GM12801 (cell line): ENCODE measurements around the gene KDM3B.

Source experiments
- TF ChIP-seq, protein P1 (sequence below): IDR thresholded peaks from one replicate; pipeline ENCODE4 v1.5.1; 2011; ENCODE audit warnings: control low read depth; ENCODE audit not compliant: insufficient read length; ENCODE audit errors: extremely low read depth

KDM3B gene

DNA sequence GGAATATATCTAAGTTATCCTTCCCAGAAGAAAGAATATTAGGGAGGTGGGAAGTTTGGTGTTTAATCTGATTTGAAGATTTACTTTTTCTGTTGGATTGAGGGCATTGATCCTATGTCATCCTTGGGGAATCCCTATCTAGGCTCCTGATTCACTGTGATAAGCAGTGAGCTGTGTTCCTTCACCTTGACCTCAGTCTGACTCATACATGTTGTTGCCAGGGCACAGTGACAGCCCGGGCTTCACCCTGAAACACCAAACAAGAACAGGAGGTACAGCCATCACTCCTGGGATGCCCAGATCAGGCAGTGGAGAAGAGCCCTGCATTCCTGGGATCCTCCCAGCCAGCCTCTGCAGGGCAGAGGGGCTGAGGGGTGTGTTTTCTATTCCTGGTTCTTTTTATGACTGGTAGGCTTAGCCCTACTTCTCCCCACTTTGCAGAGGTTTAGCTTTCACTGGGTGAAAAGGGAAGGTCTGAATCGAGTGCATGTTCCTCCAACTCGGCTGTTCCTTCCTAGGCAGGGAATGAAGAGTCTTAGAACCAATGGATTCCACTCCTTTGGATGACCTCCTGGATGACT lies 17.5 kb upstream of the KDM3B start:
- TF ChIP-seq, protein P1, sequence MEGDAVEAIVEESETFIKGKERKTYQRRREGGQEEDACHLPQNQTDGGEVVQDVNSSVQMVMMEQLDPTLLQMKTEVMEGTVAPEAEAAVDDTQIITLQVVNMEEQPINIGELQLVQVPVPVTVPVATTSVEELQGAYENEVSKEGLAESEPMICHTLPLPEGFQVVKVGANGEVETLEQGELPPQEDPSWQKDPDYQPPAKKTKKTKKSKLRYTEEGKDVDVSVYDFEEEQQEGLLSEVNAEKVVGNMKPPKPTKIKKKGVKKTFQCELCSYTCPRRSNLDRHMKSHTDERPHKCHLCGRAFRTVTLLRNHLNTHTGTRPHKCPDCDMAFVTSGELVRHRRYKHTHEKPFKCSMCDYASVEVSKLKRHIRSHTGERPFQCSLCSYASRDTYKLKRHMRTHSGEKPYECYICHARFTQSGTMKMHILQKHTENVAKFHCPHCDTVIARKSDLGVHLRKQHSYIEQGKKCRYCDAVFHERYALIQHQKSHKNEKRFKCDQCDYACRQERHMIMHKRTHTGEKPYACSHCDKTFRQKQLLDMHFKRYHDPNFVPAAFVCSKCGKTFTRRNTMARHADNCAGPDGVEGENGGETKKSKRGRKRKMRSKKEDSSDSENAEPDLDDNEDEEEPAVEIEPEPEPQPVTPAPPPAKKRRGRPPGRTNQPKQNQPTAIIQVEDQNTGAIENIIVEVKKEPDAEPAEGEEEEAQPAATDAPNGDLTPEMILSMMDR = no peak

- TF ChIP-seq, protein P1 = no peak
These were observed 15.4 kb upstream of the KDM3B start for GRCh38 chr5:138336952-138337684.

GRCh38 chr5:138337685-138338410 lies 14.6 kb upstream of the KDM3B start, which contains the start of gene FAM53C:
Gene FAM53C (plus strand): TSS chr5:138338266. CDS start chr5:138341336, 3,070 bp downstream.
- TF ChIP-seq, protein P1 = no peak

DNA sequence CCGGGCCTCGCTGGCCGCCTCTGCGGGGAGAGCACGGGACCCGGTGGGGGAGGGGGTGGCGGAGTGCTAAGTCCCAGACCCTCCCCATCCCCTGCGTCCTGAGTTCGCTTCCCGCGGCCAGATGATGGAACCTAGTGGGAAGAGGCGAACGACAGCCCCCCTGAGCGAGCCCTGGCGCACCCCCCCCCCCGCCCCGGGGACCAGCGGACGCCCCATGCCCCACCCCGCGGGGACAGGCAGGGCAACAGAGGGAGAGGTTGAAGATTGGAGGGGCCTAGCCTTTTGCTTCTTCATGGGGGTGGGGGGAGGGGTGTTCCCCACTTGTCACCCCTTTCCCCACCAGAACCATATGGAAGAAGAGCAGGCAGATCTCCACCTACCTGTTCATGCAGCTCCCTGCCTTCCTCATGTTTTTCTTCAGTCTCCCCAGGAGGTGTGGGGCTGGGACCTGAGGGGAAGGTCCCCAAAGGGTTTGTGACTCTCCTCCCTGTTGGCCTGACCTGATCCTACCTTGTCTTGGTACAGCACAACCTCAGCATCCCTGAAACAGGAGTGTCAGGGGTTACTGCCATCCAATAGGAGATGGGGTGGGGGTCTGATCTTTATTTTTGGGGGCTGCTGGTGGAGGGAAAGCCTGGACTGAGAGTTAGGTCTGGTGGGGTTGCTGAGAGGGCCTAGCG lies 13.9 kb upstream of the KDM3B start:
- TF ChIP-seq, protein P1 = no peak

DNA sequence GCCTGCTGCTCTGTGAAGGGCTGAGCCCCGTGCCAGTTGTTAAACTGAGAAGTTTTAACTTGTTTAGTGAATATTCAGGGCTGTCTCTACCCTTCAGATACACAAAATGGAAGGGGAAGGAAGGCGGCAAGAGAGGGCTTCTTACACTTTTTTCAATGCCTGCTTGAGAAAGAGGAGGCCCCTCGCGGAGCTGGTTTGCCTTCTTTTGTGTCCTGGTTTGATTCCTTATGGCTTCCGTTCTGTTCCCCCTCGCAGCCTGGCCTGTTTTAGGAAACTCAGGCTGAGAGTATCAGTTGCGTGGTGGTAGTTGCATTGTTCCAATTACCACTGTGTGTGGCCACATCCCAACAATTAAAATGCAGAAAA lies 13.4 kb upstream of the KDM3B start:
- TF ChIP-seq, protein P1 = no peak

GRCh38 chr5:138339464-138339863 lies 13.0 kb upstream of the KDM3B start:
- TF ChIP-seq, protein P1 = no peak

GRCh38 chr5:138340008-138340407 lies 12.5 kb upstream of the KDM3B start:
- TF ChIP-seq, protein P1 = no peak
